ENCODE measurements around the gene TRIO.
"Not testable (repeated sequence)": the region's sequence is repeated elsewhere in the genome, so short reads cannot be mapped to it uniquely, and the experiment has no call there.

TRIO gene

DNA sequence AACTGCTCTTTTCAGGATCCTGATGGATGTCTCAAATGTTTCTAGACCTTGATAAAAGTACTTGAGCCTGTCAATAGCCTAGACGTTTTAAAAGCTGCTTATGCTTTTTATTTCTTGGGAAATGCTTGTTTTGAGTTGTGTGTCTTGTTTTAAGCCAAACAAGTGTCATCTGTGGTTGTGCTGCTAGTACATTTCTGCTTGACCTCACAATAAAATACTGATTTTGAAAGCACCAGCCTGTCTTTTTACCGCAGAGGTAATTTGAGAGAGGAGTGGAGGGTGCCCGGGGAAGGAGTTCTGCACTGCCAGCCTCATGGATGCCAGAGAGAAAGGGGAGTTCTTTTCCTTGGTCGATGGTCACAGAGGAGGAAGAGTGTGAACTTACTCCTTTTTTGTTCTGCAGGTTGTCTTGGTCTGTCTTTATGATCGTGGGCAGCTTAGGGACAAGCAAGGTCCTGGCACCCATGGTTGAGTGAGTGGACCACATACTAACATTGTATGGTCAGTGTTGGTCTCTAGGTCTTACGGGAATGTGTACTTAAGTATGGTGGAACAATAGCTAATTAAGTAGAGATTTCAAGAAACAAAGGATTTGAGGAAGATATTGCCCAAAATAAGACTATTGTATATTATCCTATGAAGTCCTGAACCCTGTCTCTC, 61.0 kb downstream of the TRIO start:
- no peaks in the 10 kb centered on the region for H3K27me3 ChIP-seq (ENCODE audit: insufficient read depth, low read length)
- no peak overlapping the region for H3K4me3 ChIP-seq (ENCODE audit: low read length)
- 78% methylated on average over 6 of the region's 6 CpGs for WGBS
- peaks cover 57% of the 10 kb centered on the region for H3K4me1 ChIP-seq (ENCODE audit: insufficient read depth, low read length)
- H3K36me3 ChIP-seq (ENCODE audit: insufficient read depth, low read length) = no peaks in the 10 kb centered on the region
- H3K9me3 ChIP-seq (ENCODE audit: insufficient read depth, low read depth, low read length) = no peaks in the 10 kb centered on the region
- H3K9ac ChIP-seq (ENCODE audit: low read depth, low read length) = no peak overlapping the region
- H3K27ac ChIP-seq (ENCODE audit: low read depth, low read length) = no peak overlapping the region

- H3K36me3 ChIP-seq (ENCODE audit: insufficient read depth, low read length) = no peaks in the 10 kb centered on the region
- no peaks in the 10 kb centered on the region for H3K9me3 ChIP-seq (ENCODE audit: insufficient read depth, low read depth, low read length)
- no peak overlapping the region for H3K9ac ChIP-seq (ENCODE audit: low read depth, low read length)
- peaks cover 51% of the 10 kb centered on the region for H3K4me1 ChIP-seq (ENCODE audit: insufficient read depth, low read length)
- no peaks in the 10 kb centered on the region for H3K27me3 ChIP-seq (ENCODE audit: insufficient read depth, low read length)
- H3K4me3 ChIP-seq (ENCODE audit: low read length) = no peak overlapping the region
- WGBS = 56% methylated on average over 8 of the region's 9 CpGs
- H3K27ac ChIP-seq (ENCODE audit: low read depth, low read length) = no peak overlapping the region
These were observed 61.7 kb downstream of the TRIO start for GRCh38 chr5:14204785-14205321.

DNA sequence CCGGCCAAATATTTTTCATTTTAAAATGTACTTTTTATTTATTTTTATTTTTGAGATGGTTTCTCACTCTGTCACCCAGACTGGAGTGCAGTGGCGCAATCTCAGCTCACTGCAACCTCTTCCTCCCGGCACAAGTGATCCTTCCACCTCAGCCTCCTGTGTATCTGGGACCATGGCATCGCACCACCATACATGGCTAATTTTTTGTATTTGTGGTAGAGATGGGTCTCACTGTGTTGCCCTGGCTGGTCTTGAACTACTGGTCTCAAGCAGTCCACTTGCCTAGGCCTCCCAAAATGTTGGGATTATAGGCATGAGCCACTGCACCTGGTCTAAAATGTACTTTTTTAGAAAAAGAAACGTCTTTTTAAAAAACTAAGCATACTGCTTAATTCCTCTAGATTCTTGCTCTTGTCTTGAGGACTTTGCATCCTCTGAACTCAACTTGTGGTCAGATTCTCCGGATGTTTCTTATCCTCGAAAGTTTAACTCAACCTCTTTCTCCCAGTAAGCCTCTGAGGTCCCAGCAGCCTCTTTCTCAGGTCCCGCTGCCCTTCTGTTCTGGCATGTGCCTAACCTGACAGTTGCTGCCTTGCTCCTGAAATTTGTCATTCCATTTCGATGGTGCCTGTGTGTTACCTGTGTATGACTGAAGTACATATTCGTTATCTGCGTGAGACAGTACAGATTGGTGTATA, 63.0 kb downstream of the TRIO start:
- Histone ChIP-seq H3K36me3 (ENCODE audit: insufficient read depth, low read length) (no peaks in the 10 kb centered on the region), H3K9ac (ENCODE audit: low read depth, low read length) (no peak overlapping the region), H3K9me3 (ENCODE audit: insufficient read depth, low read depth, low read length) (no peaks in the 10 kb centered on the region), H3K27ac (ENCODE audit: low read depth, low read length) (no peak overlapping the region), H3K4me3 (ENCODE audit: low read length) (no peak overlapping the region), H3K27me3 (ENCODE audit: insufficient read depth, low read length) (no peaks in the 10 kb centered on the region), H3K4me1 (ENCODE audit: insufficient read depth, low read length) (peaks cover 47% of the 10 kb centered on the region)
- WGBS = 94% methylated on average over 10 of the region's 11 CpGs

DNA sequence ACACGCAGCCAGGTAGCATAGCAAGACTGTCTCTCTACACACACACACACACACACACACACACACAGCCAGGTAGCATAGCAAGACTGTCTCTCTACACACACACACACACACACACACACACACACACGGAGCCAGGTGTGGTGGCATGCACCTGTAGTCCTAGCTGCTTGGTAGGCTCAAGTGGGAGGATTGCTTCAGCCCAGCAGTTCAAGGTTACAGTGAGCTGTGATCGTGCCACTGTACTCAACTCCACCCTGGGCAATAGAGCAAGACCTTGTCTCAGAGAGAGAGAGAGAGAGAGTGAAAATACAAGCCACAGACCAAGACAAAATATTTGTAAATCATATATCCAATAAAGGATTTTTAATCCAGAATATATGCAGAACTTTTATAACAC, 64.3 kb downstream of the TRIO start:
- H3K4me3 ChIP-seq (ENCODE audit: low read length); H3K9ac ChIP-seq (ENCODE audit: low read depth, low read length); H3K36me3 ChIP-seq (ENCODE audit: insufficient read depth, low read length); H3K27ac ChIP-seq (ENCODE audit: low read depth, low read length); H3K27me3 ChIP-seq (ENCODE audit: insufficient read depth, low read length); H3K9me3 ChIP-seq (ENCODE audit: insufficient read depth, low read depth, low read length): not testable (repeated sequence)
- WGBS = 93% methylated on average over 2 of the region's 3 CpGs
- peaks cover 37% of the 10 kb centered on the region for H3K4me1 ChIP-seq (ENCODE audit: insufficient read depth, low read length)

- H3K9ac ChIP-seq (ENCODE audit: low read depth, low read length) = no peak overlapping the region
- H3K27ac ChIP-seq (ENCODE audit: low read depth, low read length) = no peak overlapping the region
- H3K27me3 ChIP-seq (ENCODE audit: insufficient read depth, low read length) = no peaks in the 10 kb centered on the region
- peaks cover 33% of the 10 kb centered on the region for H3K4me1 ChIP-seq (ENCODE audit: insufficient read depth, low read length)
- 90% methylated on average over 8 of the region's 8 CpGs for WGBS
- no peaks in the 10 kb centered on the region for H3K36me3 ChIP-seq (ENCODE audit: insufficient read depth, low read length)
- H3K9me3 ChIP-seq (ENCODE audit: insufficient read depth, low read depth, low read length) = no peaks in the 10 kb centered on the region
- H3K4me3 ChIP-seq (ENCODE audit: low read length) = no peak overlapping the region
These were observed 65.2 kb downstream of the TRIO start for GRCh38 chr5:14208071-14209021.

DNA sequence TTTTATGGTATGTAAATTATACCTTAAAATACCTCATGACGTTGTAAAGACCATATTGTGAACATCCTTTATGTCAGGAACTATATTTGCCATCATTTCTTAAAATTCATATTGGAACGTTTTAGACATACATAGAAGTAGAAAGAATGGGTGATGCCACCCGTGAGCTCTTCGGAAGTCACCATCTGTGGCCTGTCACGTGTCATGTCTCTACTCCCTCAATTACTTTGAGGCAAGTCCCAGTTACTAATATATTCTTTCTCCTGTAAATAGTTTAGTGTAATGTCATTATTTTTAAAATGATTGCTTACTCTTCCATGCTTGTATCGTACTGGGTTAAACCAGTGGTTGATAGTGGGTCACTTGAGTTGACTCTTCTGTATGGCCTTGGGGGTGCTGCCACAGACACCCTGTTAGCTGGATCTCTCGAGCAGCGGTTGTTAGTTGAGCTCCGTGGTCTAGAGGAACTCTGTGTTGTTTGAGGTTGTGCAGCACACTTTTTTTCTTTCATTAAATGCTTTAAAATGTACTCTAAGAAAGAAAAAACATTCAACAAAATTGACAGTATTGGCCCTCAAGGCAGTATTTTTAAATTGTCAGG, 66.2 kb downstream of the TRIO start:
- Histone ChIP-seq H3K4me3 (ENCODE audit: low read length) (no peak overlapping the region), H3K4me1 (ENCODE audit: insufficient read depth, low read length) (peaks cover 33% of the 10 kb centered on the region), H3K27ac (ENCODE audit: low read depth, low read length) (no peak overlapping the region), H3K27me3 (ENCODE audit: insufficient read depth, low read length) (no peaks in the 10 kb centered on the region), H3K36me3 (ENCODE audit: insufficient read depth, low read length) (no peaks in the 10 kb centered on the region), H3K9ac (ENCODE audit: low read depth, low read length) (no peak overlapping the region), H3K9me3 (ENCODE audit: insufficient read depth, low read depth, low read length) (no peaks in the 10 kb centered on the region)
- 94% methylated on average over 6 of the region's 9 CpGs for WGBS

DNA sequence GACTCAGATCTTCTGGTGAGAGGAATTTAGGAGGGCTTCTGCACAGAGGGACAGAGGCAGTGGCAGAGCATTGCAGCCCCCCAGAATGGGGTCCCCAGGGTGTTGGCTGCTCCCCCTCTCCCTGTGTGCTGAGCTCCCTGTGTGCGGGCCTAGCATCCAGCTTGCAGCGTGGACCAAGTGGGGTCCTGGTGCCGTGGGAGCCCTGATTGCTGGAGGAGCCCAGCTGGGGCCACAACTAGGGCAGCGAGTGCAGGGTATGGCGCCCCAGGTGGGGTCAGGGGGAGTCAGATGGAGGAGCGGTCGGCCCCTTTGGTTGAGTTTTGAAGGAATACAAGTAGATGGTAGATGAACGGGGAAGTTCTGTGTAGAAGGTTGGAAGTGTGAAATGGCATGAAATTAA, 66.7 kb downstream of the TRIO start:
- peaks cover 33% of the 10 kb centered on the region for H3K4me1 ChIP-seq (ENCODE audit: insufficient read depth, low read length)

GRCh38 chr5:14210729-14211128, 67.6 kb downstream of the TRIO start:
- no peak overlapping the region for H3K4me3 ChIP-seq (ENCODE audit: low read length)
- WGBS = 91% methylated on average over 3 of the region's 4 CpGs
- no peak overlapping the region for H3K9ac ChIP-seq (ENCODE audit: low read depth, low read length)
- peaks cover 34% of the 10 kb centered on the region for H3K4me1 ChIP-seq (ENCODE audit: insufficient read depth, low read length)
- no peaks in the 10 kb centered on the region for H3K36me3 ChIP-seq (ENCODE audit: insufficient read depth, low read length)
- H3K27ac ChIP-seq (ENCODE audit: low read depth, low read length) = no peak overlapping the region
- no peaks in the 10 kb centered on the region for H3K9me3 ChIP-seq (ENCODE audit: insufficient read depth, low read depth, low read length)
- H3K27me3 ChIP-seq (ENCODE audit: insufficient read depth, low read length) = no peaks in the 10 kb centered on the region

More for the DNA sequence above, 66.7 kb downstream of the TRIO start:
- no peak overlapping the region for H3K4me3 ChIP-seq (ENCODE audit: low read length)
- no peak overlapping the region for H3K9ac ChIP-seq (ENCODE audit: low read depth, low read length)
- no peak overlapping the region for H3K27ac ChIP-seq (ENCODE audit: low read depth, low read length)
- H3K27me3 ChIP-seq (ENCODE audit: insufficient read depth, low read length) = no peaks in the 10 kb centered on the region
- H3K9me3 ChIP-seq (ENCODE audit: insufficient read depth, low read depth, low read length) = no peaks in the 10 kb centered on the region
- 93% methylated on average over 8 of the region's 8 CpGs for WGBS
- H3K36me3 ChIP-seq (ENCODE audit: insufficient read depth, low read length) = no peaks in the 10 kb centered on the region

DNA sequence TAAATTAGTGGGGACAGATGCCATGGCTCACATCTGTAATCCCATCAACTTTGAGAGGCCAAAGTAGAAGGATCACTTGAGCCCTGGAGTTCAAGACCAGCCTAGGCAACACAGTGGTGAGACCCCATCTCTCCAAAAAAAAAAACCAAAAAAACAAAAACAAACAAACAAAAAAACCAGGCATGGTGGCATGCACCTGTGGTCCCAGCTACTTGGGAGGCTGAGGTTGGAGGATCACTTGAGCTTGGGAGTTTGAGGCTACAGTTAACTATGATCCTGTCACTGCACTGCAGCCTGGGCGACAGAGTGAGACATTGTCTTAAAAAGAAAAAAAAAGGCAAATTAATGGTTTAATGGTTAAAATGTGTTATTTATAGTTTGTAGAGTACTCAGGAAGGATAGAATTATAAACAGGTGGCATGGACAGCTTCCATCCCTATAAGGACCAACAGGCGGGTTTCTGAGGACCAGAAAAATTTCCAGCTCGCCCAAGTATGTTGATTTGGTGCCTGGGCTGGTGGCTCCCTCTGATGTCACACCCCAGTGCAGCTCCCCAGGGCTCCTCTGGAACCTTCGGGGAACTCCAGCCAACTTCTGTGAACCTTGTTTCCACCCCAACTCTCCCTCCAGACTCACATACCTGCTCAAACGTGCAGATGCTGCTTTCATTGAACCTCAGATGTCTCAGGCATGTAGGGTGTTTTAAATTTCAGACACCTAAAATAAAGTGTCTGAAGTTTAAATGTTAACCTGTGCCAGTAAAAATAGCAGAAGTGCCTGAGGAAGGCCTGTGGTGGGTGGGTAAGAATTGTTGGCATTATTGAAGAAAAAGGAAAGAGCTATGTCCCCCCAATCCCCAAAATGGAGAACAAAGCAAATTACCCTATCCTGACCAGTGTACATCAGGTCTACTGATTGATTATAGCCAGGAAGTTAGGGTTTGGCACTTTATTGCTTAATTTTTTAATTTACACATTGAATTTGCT, 69.0 kb downstream of the TRIO start:
- H3K27me3 ChIP-seq (ENCODE audit: insufficient read depth, low read length) = no peaks in the 10 kb centered on the region
- no peak overlapping the region for H3K4me3 ChIP-seq (ENCODE audit: low read length)
- H3K4me1 ChIP-seq (ENCODE audit: insufficient read depth, low read length) = peaks cover 48% of the 10 kb centered on the region
- no peaks in the 10 kb centered on the region for H3K9me3 ChIP-seq (ENCODE audit: insufficient read depth, low read depth, low read length)
- H3K36me3 ChIP-seq (ENCODE audit: insufficient read depth, low read length) = no peaks in the 10 kb centered on the region
- H3K27ac ChIP-seq (ENCODE audit: low read depth, low read length) = no peak overlapping the region
- WGBS = 85% methylated on average over 5 of the region's 5 CpGs
- no peak overlapping the region for H3K9ac ChIP-seq (ENCODE audit: low read depth, low read length)

DNA sequence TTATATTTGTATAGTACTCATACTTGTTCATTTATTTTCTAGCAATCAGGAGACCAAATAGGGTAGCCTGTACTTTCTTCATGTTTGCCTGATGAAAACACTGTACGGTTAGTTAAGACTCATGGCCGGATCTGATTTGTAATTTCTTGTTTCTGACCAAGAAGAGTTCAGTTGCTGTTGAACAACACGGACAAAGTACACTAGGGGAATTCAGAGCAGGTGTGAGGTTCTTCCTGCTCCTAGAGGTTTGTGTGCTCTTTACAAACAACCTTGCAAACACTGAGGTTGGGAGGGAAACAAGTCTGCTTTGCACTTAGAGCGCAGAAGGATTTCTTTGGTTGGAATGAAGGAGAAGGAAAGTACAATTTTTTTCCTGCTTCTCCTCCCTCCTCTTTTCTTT, 69.7 kb downstream of the TRIO start:
- 83% methylated on average over 3 of the region's 4 CpGs for WGBS
- H3K36me3 ChIP-seq (ENCODE audit: insufficient read depth, low read length) = no peaks in the 10 kb centered on the region
- no peaks in the 10 kb centered on the region for H3K9me3 ChIP-seq (ENCODE audit: insufficient read depth, low read depth, low read length)
- H3K9ac ChIP-seq (ENCODE audit: low read depth, low read length) = no peak overlapping the region
- H3K4me1 ChIP-seq (ENCODE audit: insufficient read depth, low read length) = peaks cover 55% of the 10 kb centered on the region
- no peak overlapping the region for H3K27ac ChIP-seq (ENCODE audit: low read depth, low read length)
- no peak overlapping the region for H3K4me3 ChIP-seq (ENCODE audit: low read length)
- no peaks in the 10 kb centered on the region for H3K27me3 ChIP-seq (ENCODE audit: insufficient read depth, low read length)
